Ishikawa (cell line): ENCODE measurements around the gene ABCC1.

Experiments used
- CEBPB ChIP-seq: IDR thresholded peaks from 2 replicates; pipeline ENCODE4 v1.6.1; 2012
- CREB1 ChIP-seq: IDR thresholded peaks from 2 replicates; pipeline ENCODE4 v1.6.1; 2012; ENCODE audit warnings: low read depth
- EGR1 ChIP-seq: IDR thresholded peaks from 2 replicates; pipeline ENCODE4 v1.6.1; 2012
- EP300 ChIP-seq: IDR thresholded peaks from 2 replicates; pipeline ENCODE4 v1.6.1; 2012; ENCODE audit warnings: borderline replicate concordance
- FOXM1 ChIP-seq: IDR thresholded peaks from 2 replicates; pipeline ENCODE4 v1.6.1; 2012; ENCODE audit warnings: low read depth, borderline replicate concordance
- MAX ChIP-seq: IDR thresholded peaks from 2 replicates; pipeline ENCODE4 v1.6.1; 2012
- NFIC ChIP-seq: IDR thresholded peaks from 2 replicates; pipeline ENCODE4 v1.6.1; 2012
- RAD21 ChIP-seq: IDR thresholded peaks from 2 replicates; pipeline ENCODE4 v1.6.1; 2012; ENCODE audit warnings: low read depth
- REST ChIP-seq: IDR thresholded peaks from 2 replicates; pipeline ENCODE4 v1.6.1; 2012; ENCODE audit warnings: low read depth, mild to moderate bottlenecking
- TAF1 ChIP-seq: IDR thresholded peaks from 2 replicates; pipeline ENCODE4 v1.6.1; 2012; ENCODE audit warnings: low read depth, mild to moderate bottlenecking
- TCF12 ChIP-seq: IDR thresholded peaks from 2 replicates; pipeline ENCODE4 v1.6.1; 2012; ENCODE audit warnings: low read depth
- TEAD4 ChIP-seq: IDR thresholded peaks from 2 replicates; pipeline ENCODE4 v1.6.1; 2012
- USF1 ChIP-seq: IDR thresholded peaks from 2 replicates; pipeline ENCODE4 v1.6.1; 2012
- YY1 ChIP-seq: IDR thresholded peaks from 2 replicates; pipeline ENCODE4 v1.6.1; 2012; ENCODE audit warnings: low read depth
- ZBTB7A ChIP-seq: IDR thresholded peaks from 2 replicates; pipeline ENCODE4 v1.6.1; 2012; ENCODE audit warnings: low read depth

Gene ABCC1

GRCh38 chr16:16071631-16072244 lies 122.3 kb downstream of the ABCC1 start:
- TF ChIP-seq TAF1 (no peak), TEAD4 (no peak), CEBPB (no peak), YY1 (no peak), USF1 (no peak), TCF12 (no peak), EP300 (no peak), FOXM1 (no peak)

GRCh38 chr16:16073001-16073545 lies 123.7 kb downstream of the ABCC1 start:
- no peak for TF ChIP-seq FOXM1
- no peak for TF ChIP-seq EP300
- no peak for TF ChIP-seq YY1
- no peak for TF ChIP-seq USF1
- TF ChIP-seq TAF1: no peak
- no peak for TF ChIP-seq CREB1
- TF ChIP-seq ZBTB7A: no peak
- TF ChIP-seq RAD21: no peak
- TF ChIP-seq REST: no peak
- no peak for TF ChIP-seq NFIC

GRCh38 chr16:16073891-16074881 lies 124.8 kb downstream of the ABCC1 start:
- TF ChIP-seq TEAD4 (peak; percentile 98), FOXM1 (peak; percentile 86), ZBTB7A (peak; percentile 96), USF1 (no peak), REST (no peak), TAF1 (peak; percentile 32; the same call in 1 of the 2 replicates), NFIC (peak; percentile 81), CEBPB (peak; percentile 70; the same call in 1 of the 2 replicates), EGR1 (no peak), RAD21 (peak; percentile 25), CREB1 (no peak), YY1 (no peak), MAX (peak; percentile 57), TCF12 (peak; percentile 96), EP300 (peak; percentile 95)

- TF ChIP-seq EP300 (peak; percentile 77; the same call in 1 of the 2 replicates), TCF12 (0 out of 2 replicates have a peak, but pooled peaks have one; percentile 52), USF1 (0 out of 2 replicates have a peak, but pooled peaks have one; percentile 3), MAX (peak; percentile 35), YY1 (no peak), TEAD4 (peak; percentile 66), NFIC (peak; percentile 69), CEBPB (peak; percentile 84), ZBTB7A (no peak)
Measured at GRCh38 chr16:16075488-16076422, 126.3 kb downstream of the ABCC1 start.
